ENCODE data around the gene GART.
"Not testable (repeated sequence)": the region's sequence is repeated elsewhere in the genome, so short reads cannot be mapped to it uniquely, and the experiment has no call there.

Gene GART

GRCh38 chr21:33541756-33542639 lies at the start of gene GART:
TSS of gene GART (minus strand) at chr21:33542117. CDS start at chr21:33539315, 2,802 bp downstream.
- peak; percentile 86 for DNase-seq (ENCODE audit: low spot score)

GRCh38 chr21:33588485-33589335 lies 46.8 kb upstream of the GART start, which contains the start of gene DONSON:
TSS of gene DONSON (minus strand) at chr21:33588684. CDS start at chr21:33588641, 43 bp downstream.
- peak; percentile 99 for DNase-seq (ENCODE audit: low spot score)

GRCh38 chr21:33587792-33588484 lies 46.0 kb upstream of the GART start:
- DNase-seq (ENCODE audit: low spot score), result peak; percentile 44

GRCh38 chr21:33586927-33587326 lies 45.0 kb upstream of the GART start:
- DNase-seq (ENCODE audit: low spot score), result no peak

- DNase-seq (ENCODE audit: low spot score), result no peak
Measured at GRCh38 chr21:33584455-33584854, 42.5 kb upstream of the GART start.

- DNase-seq (ENCODE audit: low spot score), result no peak
Measured at GRCh38 chr21:33578959-33579542, 37.1 kb upstream of the GART start.

GRCh38 chr21:33578214-33578613 lies 36.3 kb upstream of the GART start:
- DNase-seq (ENCODE audit: low spot score), result no peak

- not testable (repeated sequence) for DNase-seq (ENCODE audit: low spot score)
Measured at GRCh38 chr21:33576741-33577141, 34.8 kb upstream of the GART start.

- DNase-seq (ENCODE audit: low spot score), result no peak
Measured at GRCh38 chr21:33572350-33572749, 30.4 kb upstream of the GART start.

GRCh38 chr21:33569991-33570390 lies 28.1 kb upstream of the GART start:
- no peak for DNase-seq (ENCODE audit: low spot score)

GRCh38 chr21:33568448-33568847 lies 26.5 kb upstream of the GART start:
- no peak for DNase-seq (ENCODE audit: low spot score)

GRCh38 chr21:33567914-33568313 lies 26.0 kb upstream of the GART start:
- no peak for DNase-seq (ENCODE audit: low spot score)

- DNase-seq (ENCODE audit: low spot score), result no peak
Measured at GRCh38 chr21:33566514-33566913, 24.6 kb upstream of the GART start.

- DNase-seq (ENCODE audit: low spot score), result no peak
Measured at GRCh38 chr21:33562389-33562788, 20.5 kb upstream of the GART start.

- no peak for DNase-seq (ENCODE audit: low spot score)
Measured at GRCh38 chr21:33561373-33561772, 19.5 kb upstream of the GART start.

- no peak for DNase-seq (ENCODE audit: low spot score)
Measured at GRCh38 chr21:33560965-33561364, 19.0 kb upstream of the GART start.

- no peak for DNase-seq (ENCODE audit: low spot score)
Measured at GRCh38 chr21:33559813-33560212, 17.9 kb upstream of the GART start.

GRCh38 chr21:33558777-33559421 lies 17.0 kb upstream of the GART start:
- DNase-seq (ENCODE audit: low spot score), result no peak

GRCh38 chr21:33557447-33557846 lies 15.5 kb upstream of the GART start:
- no peak for DNase-seq (ENCODE audit: low spot score)

- no peak for DNase-seq (ENCODE audit: low spot score)
Measured at GRCh38 chr21:33554982-33555344, 13.0 kb upstream of the GART start.

GRCh38 chr21:33554236-33554981 lies 12.5 kb upstream of the GART start:
- no peak for DNase-seq (ENCODE audit: low spot score)
